CD14-positive monocyte (primary cell): Measurements from ENCODE around the gene RAB18. TPM values are rescaled to one million over a fixed set of nuclear protein-coding genes. Genes with fewer than 3 reads are reported as not detected.
A peak's percentile ranks its signal among the peaks of the same experiment; 100 is the strongest.

Experiments
- DNase-seq, 3 donors: peaks; one replicate each; pipeline ENCODE4 v3.0.0-alpha.2; 2011 to 2022
- H2AFZ ChIP-seq: 2 replicates; pipeline ENCODE4 v1.6.0; 2012; ENCODE audit warnings: mild to moderate bottlenecking, low read depth, low read length, inconsistent platforms; ENCODE audit not compliant: insufficient read depth, poor library complexity, severe bottlenecking
- H3K27ac ChIP-seq, 2 donors: 1 replicate in 1 of 2; 2 replicates in 1 of 2; pipeline ENCODE4 v1.5.1; 2012 to 2013; ENCODE audit warnings: low read length in 2 of 2, control low read depth in 1 of 2, inconsistent platforms in 1 of 2, low read depth in 1 of 2, mild to moderate bottlenecking in 1 of 2
- H3K27me3 ChIP-seq, 2 donors: one replicate each; pipeline versions ENCODE4 v1.6.0 to v1.6.1; 2011 to 2013; ENCODE audit warnings: low read length in 2 of 2; ENCODE audit not compliant: control insufficient read depth in 2 of 2, insufficient read depth in 2 of 2
- H3K36me3 ChIP-seq, 2 donors: replicated peaks in 1 of 2; 1 replicate in 1 of 2; 2 replicates in 1 of 2; pipeline versions ENCODE4 v1.5.1 to v1.6.1; 2012 to 2013; ENCODE audit warnings: low read length in 2 of 2, control low read depth in 1 of 2, inconsistent platforms in 1 of 2, mild to moderate bottlenecking in 1 of 2; ENCODE audit not compliant: insufficient read depth in 2 of 2, control insufficient read depth in 1 of 2
- H3K4me1 ChIP-seq, 2 donors: 1 replicate in 1 of 2; 2 replicates in 1 of 2; pipeline versions ENCODE4 v1.5.1 to v1.6.1; 2012 to 2013; ENCODE audit warnings: low read length in 2 of 2, control low read depth in 1 of 2, inconsistent platforms in 1 of 2, mild to moderate bottlenecking in 1 of 2, moderate library complexity in 1 of 2; ENCODE audit not compliant: insufficient read depth in 2 of 2, control insufficient read depth in 1 of 2
- H3K4me2 ChIP-seq: replicated peaks from 2 replicates; pipeline ENCODE3; 2012; ENCODE audit warnings: low read length, moderate library complexity, mild to moderate bottlenecking; ENCODE audit not compliant: poor library complexity, severe bottlenecking; ENCODE audit errors: extremely low read depth
- H3K4me3 ChIP-seq, 3 experiments: fragments of 200-600 bp in 1 of 3; sonication (generic) in 1 of 3; replicated peaks in 1 of 3; 1 replicate in 2 of 3; 2 replicates in 1 of 3; pipeline ENCODE4 v1.5.1; 2011 to 2013; ENCODE audit warnings: low read length in 3 of 3, mild to moderate bottlenecking in 3 of 3, control low read depth in 2 of 3, low read depth in 2 of 3, inconsistent platforms in 1 of 3, moderate library complexity in 1 of 3
- H3K79me2 ChIP-seq: 2 replicates; pipeline ENCODE4 v1.6.0; 2012; ENCODE audit warnings: mild to moderate bottlenecking, control low read depth, inconsistent platforms, low read length, moderate library complexity; ENCODE audit not compliant: insufficient read depth
- H3K9ac ChIP-seq: 2 replicates; pipeline ENCODE4 v1.6.0; 2017; ENCODE audit warnings: low read length, mild to moderate bottlenecking; ENCODE audit not compliant: insufficient read depth, poor library complexity, severe bottlenecking
- H3K9me3 ChIP-seq, 2 donors: replicated peaks in 1 of 2; 1 replicate in 1 of 2; 2 replicates in 1 of 2; pipeline versions ENCODE4 v1.5.1 to v1.6.1; 2012 to 2013; ENCODE audit warnings: low read length in 2 of 2, control low read depth in 1 of 2; ENCODE audit not compliant: control insufficient read depth in 1 of 2, insufficient read depth in 1 of 2
- H4K20me1 ChIP-seq: 2 replicates; pipeline ENCODE4 v1.6.0; 2012; ENCODE audit warnings: mild to moderate bottlenecking, low read length, control low read depth, moderate library complexity; ENCODE audit not compliant: insufficient read depth
- H3K27ac Mint-ChIP-seq, 7 donors: one replicate each; pipeline ENCODE4 v1.8.0; 2020; ENCODE audit warnings: mild to moderate bottlenecking in 7 of 7, mixed read lengths in 7 of 7, moderate library complexity in 6 of 7, inconsistent platforms in 2 of 7
- H3K27me3 Mint-ChIP-seq, 3 donors: one replicate each; pipeline ENCODE4 v1.8.0; 2021 to 2022; ENCODE audit warnings: low read depth in 3 of 3, mild to moderate bottlenecking in 3 of 3, mixed read lengths in 3 of 3, moderate library complexity in 3 of 3, inconsistent platforms in 1 of 3
- H3K36me3 Mint-ChIP-seq, 2 donors: one replicate each; pipeline ENCODE4 v1.8.0; 2020; ENCODE audit warnings: mixed read lengths in 2 of 2, inconsistent platforms in 1 of 2, mild to moderate bottlenecking in 1 of 2
- H3K4me1 Mint-ChIP-seq: one replicate; pipeline ENCODE4 v1.8.0; 2020; ENCODE audit warnings: mild to moderate bottlenecking, mixed read lengths
- H3K4me3 Mint-ChIP-seq, 2 donors: one replicate each; pipeline ENCODE4 v1.8.0; 2020; ENCODE audit warnings: mild to moderate bottlenecking in 2 of 2, mixed read lengths in 2 of 2, moderate library complexity in 1 of 2
- H3K9me3 Mint-ChIP-seq, 7 donors: one replicate each; pipeline ENCODE4 v1.8.0; 2020 to 2022; ENCODE audit warnings: mixed read lengths in 7 of 7, mild to moderate bottlenecking in 6 of 7, moderate library complexity in 6 of 7, inconsistent platforms in 2 of 7
- CTCF ChIP-seq: fragments of 200-600 bp; IDR thresholded peaks from one replicate; pipeline ENCODE4 v1.8.0; 2022; ENCODE audit warnings: antibody characterized with exemption, mild to moderate bottlenecking
- WGBS: methylation state at CpG from one replicate; pipeline ENCODE4 v1.1.5; 2013; ENCODE audit warnings: missing lambda C conversion rate; ENCODE audit not compliant: insufficient coverage; 5-methylcytosine and 5-hydroxymethylcytosine counted together
- intact Hi-C, 2 donors: fragments of 100-400 bp; cut with micrococcal nuclease; formaldehyde crosslinking; loops; one replicate each; pipeline versions ENCODE4 v1.15.0 to v1.15.1; 2023
- polyA plus RNA-seq, 3 donors: library from polyadenylated mRNA; depleted of rRNA in 1 of 3; unstranded in 2 of 3; stranded (reverse) in 1 of 3; fragments of 300-500 nt in 2 of 3; fragments of >200 nt in 1 of 3; fragmentation: Illumina TruSeq in 2 of 3; gene quantifications; 1 replicate in 2 of 3; 2 replicates in 1 of 3; pipeline ENCODE4 v1.2.3, GENCODE V29; 2012 to 2021

The RAB18 gene
- polyA plus RNA-seq, 3 donors: 22.1 to 133 (median 117) TPM

DNA sequence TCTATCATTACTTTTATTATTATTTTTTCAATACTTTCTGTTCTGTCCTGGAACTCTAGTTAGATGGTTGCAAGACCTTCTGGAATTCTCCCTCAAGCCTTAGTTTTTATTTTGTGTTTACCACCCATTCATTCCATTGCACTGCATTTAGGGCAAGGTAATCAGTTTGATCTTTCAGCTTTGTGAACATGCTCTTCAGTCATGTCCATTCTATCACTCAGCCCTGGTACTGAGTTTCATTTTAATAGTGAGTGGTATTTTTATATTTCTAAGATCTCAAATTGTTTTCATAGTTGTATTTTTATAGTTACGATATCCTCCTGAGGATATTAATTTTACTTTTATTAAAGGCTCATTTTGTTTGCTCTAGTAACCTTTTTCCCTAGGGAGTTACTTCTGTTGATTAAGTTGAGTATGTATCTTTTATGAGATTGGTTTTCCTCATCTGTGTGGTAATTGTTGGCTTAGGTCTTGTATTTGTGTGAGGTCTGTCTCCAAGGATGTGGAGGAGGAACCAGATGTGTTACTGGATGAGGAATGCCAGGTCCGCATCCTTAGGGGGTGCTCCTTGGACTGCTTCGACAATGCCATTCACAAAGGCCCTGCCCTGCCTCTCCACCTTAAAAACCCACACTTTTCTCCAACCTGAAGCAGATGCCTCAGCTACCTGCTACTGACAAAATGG is 46.7 kb upstream of the RAB18 start:
- Histone ChIP-seq H3K4me2 (peak overlapping the region; percentile 39), H3K36me3 (no peaks in the 10 kb centered on the region), H3K4me1 (peaks cover 62 to 78% of the 10 kb centered on the region in 2 donors), H2AFZ (peak overlapping the region; percentile 55), H3K9ac (no peak overlapping the region), H3K79me2 (no peaks in the 10 kb centered on the region), H3K4me3 (peak overlapping the region in 1 of 3 experiments; percentile 28), H3K9me3 (no peaks in the 10 kb centered on the region), H3K27me3 (no peaks in the 10 kb centered on the region), H4K20me1 (no peaks in the 10 kb centered on the region), H3K27ac (peak overlapping the region; percentile 30 to 66)
- Mint-ChIP-seq H3K27ac (peak overlapping the region in 6 of 7 donors; percentile 28 to 79 (median 61)), H3K36me3 (no peaks in the 10 kb centered on the region), H3K4me1 (peaks cover 74% of the 10 kb centered on the region), H3K9me3 (peaks cover 0 to 2% (median 0%) of the 10 kb centered on the region in 7 donors), H3K27me3 (no peaks in the 10 kb centered on the region), H3K4me3 (peak overlapping the region in 1 of 2 donors; percentile 14)
- intact Hi-C loops: loop anchor here in 1 of 2 donors (10.0 kb wide), 1 partner anchor 47 kb away; the partner anchor contains the start of gene RAB18
- no CpG with 5 or more reads among the region's 3 CpGs for WGBS
- TF ChIP-seq CTCF: no peak
- DNase-seq: no peak

DNA sequence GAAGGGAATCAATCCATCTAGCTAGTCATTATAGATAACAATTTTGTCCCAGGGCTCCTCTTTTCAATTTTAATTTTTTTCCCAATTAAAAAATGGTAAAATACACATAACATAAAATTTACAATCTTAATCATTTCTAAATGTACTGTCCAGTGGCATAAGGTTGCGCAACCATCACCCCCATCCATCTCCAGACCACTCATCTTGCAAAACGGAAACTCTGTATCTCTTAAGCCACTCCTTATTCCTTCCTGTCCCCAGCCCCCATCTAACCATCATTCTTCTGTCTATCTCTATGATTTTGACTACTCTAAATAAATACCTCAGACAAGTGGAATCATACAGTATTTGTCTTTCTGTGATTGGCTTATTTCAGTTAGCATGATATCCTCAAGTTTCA is 46.1 kb upstream of the RAB18 start:
- H3K27me3 Mint-ChIP-seq: no peaks in the 10 kb centered on the region
- H2AFZ ChIP-seq: peak overlapping the region; percentile 55
- peak in 2 of 3 donors; percentile 26 to 39 for DNase-seq
- H3K27me3 ChIP-seq: no peaks in the 10 kb centered on the region
- intact Hi-C loops: loop anchor here in 1 of 2 donors (10.0 kb wide), 1 partner anchor 47 kb away; the partner anchor contains the start of gene RAB18
- H3K4me3 Mint-ChIP-seq: peak overlapping the region; percentile 14 to 22
- no peak for TF ChIP-seq CTCF
- peak overlapping the region; percentile 30 to 66 for H3K27ac ChIP-seq
- H3K36me3 ChIP-seq: no peaks in the 10 kb centered on the region
- H3K9me3 Mint-ChIP-seq: peaks cover 0 to 2% (median 0%) of the 10 kb centered on the region in 7 donors
- H4K20me1 ChIP-seq: no peaks in the 10 kb centered on the region
- peaks cover 58 to 72% of the 10 kb centered on the region in 2 donors for H3K4me1 ChIP-seq
- H3K4me3 ChIP-seq: peak overlapping the region in 1 of 3 experiments; percentile 28
- peaks cover 69% of the 10 kb centered on the region for H3K4me1 Mint-ChIP-seq
- H3K36me3 Mint-ChIP-seq: no peaks in the 10 kb centered on the region
- peak overlapping the region; percentile 28 to 79 (median 55) for H3K27ac Mint-ChIP-seq
- H3K79me2 ChIP-seq: no peaks in the 10 kb centered on the region
- no peaks in the 10 kb centered on the region for H3K9me3 ChIP-seq
- peak overlapping the region; percentile 39 for H3K4me2 ChIP-seq
- 0% methylated on average over 2 of the region's 2 CpGs for WGBS
- H3K9ac ChIP-seq: no peak overlapping the region
